HG02610 (cell line): Measurements from ENCODE around the gene PPIL4.

ENCODE experiments used
- ATAC-seq: cut with Tn5 transposase; IDR thresholded peaks from one replicate; pipeline ENCODE4 v1.9.1; 2021; ENCODE audit warnings: mild to moderate bottlenecking, moderate library complexity; ENCODE audit not compliant: unreplicated experiment

The PPIL4 gene

DNA sequence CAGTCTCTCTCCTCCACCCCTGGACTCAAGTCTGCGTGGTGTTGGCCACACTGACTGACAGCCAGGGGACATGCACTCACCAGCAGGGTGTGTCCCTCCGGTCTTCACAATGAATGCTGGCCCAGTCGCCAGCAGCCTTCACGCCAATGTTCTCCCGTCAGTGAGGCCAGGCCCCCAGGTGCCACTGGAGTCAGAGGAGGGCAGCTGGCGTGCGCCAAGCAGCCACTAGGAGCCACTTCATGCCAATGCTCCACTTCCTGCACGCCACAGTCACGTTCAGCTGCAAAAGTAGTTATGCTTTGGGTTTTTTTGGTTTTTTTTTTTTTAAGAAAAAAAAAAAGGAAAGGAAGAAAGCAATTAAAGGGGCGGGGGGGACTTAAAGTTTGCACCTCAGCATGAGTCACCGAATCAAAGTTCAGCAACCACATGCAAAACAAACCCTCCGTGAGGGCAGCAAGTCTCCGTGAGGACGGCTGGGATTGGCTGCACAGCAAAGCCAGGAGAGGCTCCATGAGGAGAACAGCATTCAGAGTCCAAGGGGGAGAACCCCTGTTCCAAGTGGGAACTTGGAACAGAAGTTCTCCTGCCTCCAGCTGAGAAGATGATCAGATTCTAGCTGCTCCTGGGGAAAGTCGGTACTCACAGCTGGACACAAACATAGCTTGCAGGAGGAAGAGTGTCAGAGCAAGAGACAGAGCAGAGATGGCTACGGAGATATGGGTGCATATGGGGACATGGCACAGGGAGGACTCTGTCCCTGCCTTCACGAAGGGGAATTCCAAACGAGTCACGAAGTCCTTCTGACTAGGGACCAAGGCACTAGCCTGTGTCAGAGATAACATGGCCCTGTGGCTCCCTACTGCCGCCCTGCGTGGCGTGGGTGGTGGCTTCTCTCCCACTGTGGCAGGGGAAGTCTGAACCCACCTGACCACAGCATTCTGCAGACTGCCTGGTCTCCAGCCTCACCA lies 60.8 kb downstream of the PPIL4 start, which contains the start of gene ZC3H12D:
ZC3H12D (minus strand) TSS at position 282 of the 968 bp plus-strand sequence. CDS start 10,471 bp downstream, outside the sequence.
- ATAC-seq, result peak; percentile 42

DNA sequence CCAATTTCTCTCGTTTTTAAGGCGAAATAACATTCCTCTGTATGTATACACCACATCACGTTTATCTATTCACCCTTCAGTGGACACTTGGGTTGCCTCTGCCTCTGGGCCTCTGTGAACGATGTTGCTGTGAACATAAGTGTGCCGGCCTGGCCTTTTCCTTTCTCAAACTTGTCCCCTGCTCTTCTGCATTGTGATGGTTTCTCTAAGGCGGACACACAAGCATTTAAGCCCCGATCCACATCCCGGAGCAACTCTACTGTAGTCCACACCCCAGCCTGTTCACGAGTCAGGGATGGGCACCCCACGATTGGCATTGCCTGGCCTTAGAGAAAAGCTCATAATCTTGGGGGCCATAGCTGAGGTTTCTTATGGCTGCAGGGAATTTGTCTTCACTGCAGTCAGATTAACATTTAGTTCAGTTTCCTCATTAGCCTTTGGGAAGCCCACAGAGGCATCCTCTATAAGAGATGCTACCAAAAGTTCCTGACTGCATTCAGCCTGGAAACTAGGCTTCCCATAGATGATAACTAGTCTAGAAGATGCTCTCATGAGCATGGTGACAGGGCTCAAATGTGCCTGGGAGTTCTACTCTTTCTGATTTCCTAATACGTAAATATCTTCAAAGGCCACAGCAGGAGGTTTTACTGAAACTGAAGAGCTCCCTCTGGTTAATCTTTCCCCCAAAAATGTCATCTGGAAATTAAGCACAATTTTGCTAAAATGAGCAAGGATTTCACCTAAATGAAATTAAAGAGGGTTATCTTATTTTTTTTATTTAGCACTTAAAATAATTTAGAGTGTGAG lies 61.8 kb downstream of the PPIL4 start:
- ATAC-seq, result no peak

GRCh38 chr6:149483334-149483725 lies 62.5 kb downstream of the PPIL4 start:
- no peak for ATAC-seq

DNA sequence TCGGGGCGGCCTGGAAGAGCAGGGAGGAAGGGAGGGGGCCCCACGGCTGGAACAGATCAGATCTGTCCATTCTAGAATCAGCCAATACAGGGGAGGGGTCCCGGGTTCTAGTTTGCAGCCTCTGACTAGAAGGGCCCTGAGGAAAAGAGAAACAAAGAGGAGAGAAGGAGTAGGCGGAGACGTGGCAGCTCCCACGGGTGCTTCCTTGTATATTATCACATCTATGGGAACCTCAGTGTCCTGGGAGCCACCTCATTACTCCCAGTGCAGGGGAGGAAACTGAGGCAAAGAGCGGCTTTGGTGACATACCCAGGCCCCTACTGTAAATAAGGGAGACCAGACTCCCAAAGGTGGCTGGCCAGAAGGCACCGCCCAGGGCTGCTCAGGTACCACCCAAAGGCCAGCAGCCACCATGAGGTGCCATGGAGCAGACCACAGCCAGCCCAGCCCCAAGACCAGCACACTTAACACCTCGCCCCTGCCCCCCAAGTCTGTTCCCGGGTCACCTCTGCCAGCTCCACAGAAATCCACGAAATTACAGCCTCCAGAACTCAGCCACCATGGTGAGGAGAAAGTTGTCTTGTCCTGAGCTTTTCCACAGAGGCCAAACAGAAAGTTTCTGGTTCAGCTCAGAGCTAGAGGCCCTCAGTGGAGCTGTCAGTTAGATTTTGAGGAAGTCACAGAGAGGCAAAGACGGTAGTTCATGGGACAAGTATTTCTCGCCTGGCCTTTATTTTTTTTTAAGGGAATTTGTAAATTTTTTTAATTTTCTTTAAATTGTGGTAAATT lies 63.1 kb downstream of the PPIL4 start:
- no peak for ATAC-seq

GRCh38 chr6:149480502-149481280 lies 65.2 kb downstream of the PPIL4 start:
- no peak for ATAC-seq

- no peak for ATAC-seq
Measured at GRCh38 chr6:149478631-149479314, 67.1 kb downstream of the PPIL4 start.

DNA sequence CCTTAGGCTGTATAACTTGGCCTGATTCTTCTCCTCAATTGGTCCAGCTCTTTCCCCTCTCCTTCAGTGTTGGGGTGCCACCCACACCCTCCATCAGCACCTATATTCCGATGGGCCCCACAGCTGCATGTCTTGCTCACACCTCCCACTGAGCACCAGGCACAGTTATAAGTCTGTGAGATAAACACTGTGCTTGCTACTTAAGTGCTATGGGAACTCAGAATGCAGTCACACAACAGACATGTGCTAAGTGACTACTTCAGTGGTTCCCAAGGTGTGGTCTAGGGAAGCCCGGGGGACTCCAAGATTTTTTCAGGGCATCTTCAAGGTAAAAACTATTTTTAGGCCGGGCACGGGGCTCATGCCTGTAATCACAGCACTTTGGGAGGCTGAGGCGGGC lies 68.3 kb downstream of the PPIL4 start:
- ATAC-seq, result no peak

DNA sequence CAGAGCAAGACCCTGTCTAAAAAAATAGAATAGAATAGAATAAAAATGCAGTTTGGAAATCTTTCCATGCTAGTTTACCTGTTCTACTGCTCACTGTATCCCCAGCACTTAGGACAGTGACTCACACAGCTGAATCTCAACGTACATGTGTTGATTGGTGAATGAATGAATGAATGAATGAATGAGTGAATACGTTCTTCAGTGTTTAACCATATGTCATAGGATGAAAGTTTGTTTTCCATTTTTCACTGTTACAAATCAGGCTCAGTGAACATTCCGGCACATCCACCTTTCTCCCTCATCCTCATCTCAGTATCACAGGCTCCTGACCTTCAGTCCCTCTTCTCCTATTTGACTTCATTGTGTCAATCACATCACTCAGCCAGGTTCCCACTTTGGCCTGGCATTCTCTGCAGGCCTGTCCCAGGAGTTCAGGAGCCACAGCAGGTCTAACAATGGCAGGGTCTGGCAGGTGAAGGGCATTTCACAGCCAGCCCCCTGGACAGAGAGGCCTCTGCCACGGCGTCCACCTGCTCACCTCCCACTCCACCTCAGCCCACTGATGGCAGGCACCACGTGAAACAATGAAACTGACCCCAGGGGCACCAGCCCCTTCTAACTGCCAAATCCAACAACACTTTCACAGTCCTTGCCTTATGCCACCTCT lies 68.9 kb downstream of the PPIL4 start:
- no peak for ATAC-seq

- peak; percentile 29 for ATAC-seq
Measured at GRCh38 chr6:149474108-149474935, 71.5 kb downstream of the PPIL4 start.

- ATAC-seq, result no peak
Measured at GRCh38 chr6:149473080-149474052, 72.5 kb downstream of the PPIL4 start.

DNA sequence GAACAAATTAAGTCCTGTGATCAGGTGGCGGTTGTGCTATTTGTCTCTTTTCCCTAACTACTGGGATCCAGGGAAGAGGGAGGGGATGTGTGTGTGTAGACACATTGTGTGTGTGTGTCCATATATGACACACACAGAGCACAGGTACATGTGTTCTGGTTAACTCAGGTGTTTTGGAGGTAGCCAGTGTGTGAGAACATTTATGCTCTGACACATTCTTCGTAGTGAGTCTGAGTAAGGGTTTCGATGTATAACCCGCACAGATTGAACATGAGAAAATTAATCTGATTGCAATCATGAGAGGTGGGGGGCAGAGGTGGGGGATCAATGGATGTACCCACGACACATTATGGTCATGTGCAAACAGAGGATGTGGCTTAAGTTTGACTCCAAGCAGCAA lies 73.6 kb downstream of the PPIL4 start:
- no peak for ATAC-seq

- peak; percentile 63 for ATAC-seq
Measured at GRCh38 chr6:149471801-149472200, 74.0 kb downstream of the PPIL4 start.

DNA sequence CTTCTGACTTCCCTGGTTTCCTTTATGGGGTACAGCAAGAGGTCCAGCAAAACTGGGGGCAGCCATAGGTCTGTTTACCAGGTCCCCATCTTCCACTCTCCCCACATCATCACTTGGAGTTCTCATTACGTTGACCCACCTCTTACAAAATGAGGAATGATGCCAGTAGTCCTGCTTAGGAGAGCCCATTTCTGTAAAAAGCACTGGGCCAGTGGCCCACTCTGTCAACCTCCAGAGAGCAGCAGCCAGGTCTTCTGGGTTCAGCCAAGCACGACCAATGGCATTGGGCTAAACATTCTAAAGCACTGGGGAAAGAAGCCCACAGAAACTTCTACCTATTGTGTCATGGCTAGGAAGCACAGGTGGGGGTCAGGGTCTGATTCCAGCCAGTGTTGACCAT lies 74.9 kb downstream of the PPIL4 start:
- no peak for ATAC-seq

DNA sequence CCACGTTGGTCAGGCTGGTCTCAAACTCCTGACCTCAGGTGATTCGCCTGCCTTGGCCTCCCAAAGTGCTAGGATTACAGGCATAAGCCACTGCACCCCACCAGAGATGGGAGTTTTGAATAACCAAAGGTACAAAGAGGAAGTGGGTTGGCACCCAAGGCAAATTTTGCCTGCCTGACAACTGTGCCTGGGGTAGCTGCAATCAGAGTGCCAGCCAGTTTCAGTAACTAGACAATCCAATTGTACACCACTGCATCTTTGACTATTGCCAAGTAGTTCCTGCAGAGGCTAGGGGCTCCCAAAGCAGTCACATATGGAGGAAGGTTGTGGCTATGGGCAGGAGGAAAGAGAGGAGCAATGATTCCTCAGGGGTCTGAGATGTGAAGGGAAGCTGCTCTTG lies 77.7 kb downstream of the PPIL4 start:
- no peak for ATAC-seq

DNA sequence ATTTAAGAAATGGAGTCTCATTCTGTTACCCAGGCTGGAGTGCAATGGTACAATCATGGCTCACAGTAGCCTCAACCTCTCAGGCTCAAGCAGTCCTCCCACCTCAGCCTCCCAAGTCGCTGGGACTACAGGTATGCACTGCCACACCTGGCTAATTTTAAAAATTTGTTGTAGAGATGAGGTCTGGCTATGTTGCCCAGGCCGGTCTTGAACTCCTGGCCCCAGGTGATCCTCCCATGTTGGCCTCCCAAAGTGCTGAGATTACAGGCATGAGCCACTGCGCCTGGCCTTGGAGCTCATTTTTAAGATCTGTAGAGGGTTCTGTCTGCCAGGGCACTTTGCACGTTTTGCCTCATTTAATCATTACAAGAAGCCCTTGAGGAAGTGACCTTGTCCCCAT lies 78.6 kb downstream of the PPIL4 start:
- no peak for ATAC-seq

DNA sequence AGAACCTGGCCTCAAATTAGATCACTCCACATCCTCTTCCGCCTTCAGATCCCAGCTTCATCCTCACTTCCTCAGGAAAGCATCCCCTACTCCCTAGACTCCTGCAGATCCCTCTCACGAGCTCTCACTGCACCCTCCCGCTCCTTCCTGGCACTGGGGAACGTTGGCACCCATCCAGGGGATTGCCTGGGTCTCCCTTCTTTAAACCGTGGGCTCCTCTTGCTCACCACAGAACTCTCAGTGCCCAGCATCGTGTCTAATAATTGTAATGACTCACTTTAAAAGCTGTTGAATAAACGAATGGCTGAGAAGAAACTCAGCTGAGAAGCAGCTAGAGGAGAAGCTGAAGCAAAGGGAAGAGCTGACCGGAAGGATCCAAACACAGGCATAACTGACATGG lies 81.4 kb downstream of the PPIL4 start:
- no peak for ATAC-seq

GRCh38 chr6:149463781-149464180 lies 82.1 kb downstream of the PPIL4 start:
- ATAC-seq, result no peak
